CD4-positive, alpha-beta T cell treated with Interleukin-1 beta for 1 hour (primary cell): ENCODE data around the gene CLNS1A.
"Not testable (repeated sequence)": the region's sequence is repeated elsewhere in the genome, so short reads cannot be mapped to it uniquely, and the experiment has no call there.

Source experiments
- DNase-seq, 2 donors: peaks; one replicate each; pipeline ENCODE4 v3.0.0-alpha.2; 2020 to 2022

Gene CLNS1A

DNA sequence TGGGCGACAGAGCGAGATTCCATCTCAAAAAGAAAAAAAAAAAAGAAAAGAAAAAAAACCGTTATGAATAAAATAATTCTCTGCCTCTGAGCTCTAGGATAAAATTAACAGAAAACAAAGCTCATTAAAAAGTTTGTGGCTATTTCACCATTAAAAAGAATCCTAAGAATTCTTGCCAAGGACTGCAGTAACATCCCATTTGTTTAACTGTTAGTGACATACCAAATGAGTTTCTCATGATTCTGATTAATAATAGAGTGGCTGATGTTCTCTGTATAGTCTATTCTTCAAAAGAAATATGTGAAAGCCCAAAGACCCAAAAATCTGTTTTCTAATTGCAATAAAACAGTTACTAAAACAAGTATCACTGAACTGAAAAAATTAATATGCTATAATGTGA lies 19.7 kb downstream of the CLNS1A start:
- DNase-seq = no peak

DNA sequence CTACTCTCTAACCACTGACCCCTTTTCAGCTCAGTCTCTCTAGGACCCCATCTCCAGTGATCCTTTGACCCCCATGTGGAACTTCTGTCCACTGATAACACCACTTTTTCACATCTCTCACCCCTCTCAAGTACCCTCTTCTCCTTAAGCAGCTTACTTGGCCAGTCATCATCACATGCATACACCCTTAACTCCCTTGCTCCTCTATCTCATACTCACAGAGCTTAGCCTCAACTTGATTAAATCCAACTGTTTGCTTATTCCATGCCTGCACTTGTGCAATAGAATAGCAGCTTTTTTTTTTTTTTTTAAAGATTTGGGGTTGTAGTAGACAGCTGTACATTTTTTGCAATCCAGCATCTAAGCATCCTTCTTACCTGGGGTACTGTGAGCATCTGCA lies 25.7 kb downstream of the CLNS1A start:
- no peak for DNase-seq

- DNase-seq = no peak
Measured at GRCh38 chr11:77609234-77609633, 28.4 kb downstream of the CLNS1A start.

- no peak for DNase-seq
Measured at GRCh38 chr11:77604281-77604680, 33.3 kb downstream of the CLNS1A start.

DNA sequence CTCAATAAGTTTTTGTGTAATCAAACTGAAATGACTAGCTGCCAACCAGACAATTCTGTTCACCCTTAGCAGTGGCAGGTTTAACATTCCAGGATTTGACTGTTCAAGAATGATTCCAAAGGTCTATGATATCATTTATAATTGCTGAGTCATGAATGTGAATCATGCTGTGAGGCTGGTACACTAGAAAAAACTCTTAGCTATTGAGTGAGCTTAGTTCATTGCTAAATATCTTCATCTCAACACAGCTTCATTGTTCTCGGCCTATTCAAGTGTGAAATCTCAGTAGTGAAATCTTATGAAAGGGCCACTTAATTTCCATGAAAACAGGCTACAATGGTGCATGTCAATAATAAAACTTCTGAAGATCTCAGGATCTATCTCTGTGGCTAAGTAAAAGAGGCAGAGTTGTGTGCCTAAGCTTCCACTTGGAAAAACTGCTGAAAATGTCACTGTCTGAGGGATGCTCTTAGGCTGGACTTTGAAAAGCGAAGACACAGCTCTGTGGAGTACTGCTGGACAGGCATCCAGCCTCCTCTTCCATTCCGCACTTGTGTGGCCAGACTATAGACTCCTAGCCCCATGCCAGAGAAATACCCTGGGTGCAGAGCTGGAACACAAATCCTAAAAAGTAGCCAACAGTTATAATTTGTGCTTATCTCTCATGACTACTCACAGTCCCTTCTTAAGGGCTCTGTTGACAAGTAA lies 35.1 kb downstream of the CLNS1A start:
- DNase-seq = no peak

DNA sequence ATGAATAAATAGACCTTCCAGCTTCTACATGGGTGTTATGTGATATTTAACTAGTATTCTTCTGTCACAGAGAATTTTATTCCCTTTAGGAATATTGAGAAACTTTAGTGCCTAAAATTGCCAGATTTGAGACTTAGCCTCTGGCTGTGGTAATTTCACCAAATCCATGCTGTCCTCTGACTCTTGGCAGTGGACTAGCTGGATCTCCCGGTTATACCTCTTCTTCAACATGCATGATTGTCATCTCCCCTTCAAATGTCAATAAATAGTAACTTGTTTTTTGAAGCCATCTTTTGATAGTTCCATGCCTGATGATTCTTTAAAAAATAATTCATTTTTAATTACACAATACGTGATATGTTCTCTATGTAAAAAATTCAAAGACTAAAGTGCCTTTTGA lies 39.4 kb downstream of the CLNS1A start:
- no peak for DNase-seq

DNA sequence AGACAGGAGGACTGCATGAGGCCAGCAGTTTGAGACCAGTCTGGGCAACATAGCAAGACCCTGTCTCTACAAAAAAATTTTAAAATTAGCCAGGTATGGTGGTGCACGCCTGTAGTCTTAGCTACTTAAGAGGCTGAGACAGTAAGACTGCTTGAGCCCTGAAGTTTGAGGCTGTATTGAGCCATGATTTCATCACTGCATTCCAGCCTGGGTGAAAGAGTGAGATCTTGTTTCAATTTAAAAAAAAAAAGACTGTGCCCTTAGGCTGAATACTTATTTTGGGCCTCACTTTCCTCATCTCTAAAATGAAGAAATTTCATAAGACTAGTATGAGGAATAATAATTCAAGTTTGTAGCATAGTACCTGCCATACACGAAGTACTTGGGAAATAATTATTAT lies 41.0 kb downstream of the CLNS1A start:
- no peak for DNase-seq

DNA sequence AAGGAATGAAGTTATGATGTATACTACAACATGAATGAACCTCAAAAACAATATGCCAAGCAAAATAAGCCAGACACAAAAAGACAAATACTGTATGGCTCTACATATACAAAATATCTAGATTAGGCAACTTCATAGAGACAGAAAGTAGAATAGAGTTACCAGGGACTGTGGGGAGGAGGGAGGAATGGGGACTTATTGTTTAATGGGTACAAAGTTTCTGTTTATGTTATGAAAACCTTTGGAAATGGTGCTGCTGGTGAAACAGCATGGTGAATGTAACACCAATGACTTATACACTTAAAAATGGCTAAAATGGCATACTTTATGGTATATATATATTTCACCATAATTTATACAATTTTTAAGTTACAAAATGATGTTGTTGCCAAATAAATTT lies 43.7 kb downstream of the CLNS1A start:
- DNase-seq = no peak

DNA sequence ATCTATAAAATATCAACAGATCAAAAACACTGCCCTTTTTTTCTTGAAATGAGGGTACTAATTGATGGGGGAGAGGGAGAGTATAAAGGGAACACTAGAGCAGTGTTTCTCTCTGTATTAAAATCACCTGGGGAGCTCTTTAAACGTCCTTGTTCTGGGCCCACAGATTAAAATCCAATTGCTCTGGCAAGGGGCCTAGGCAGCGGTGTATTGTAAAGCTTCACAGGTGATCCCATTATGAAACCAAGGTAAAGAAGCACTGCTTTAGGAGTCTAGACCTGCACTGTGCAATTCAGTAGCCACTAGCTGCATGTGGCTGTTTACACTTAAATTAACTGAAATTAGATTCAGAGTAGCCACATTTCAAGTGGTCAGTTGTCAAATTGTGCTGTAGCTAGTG lies 44.9 kb downstream of the CLNS1A start:
- no peak for DNase-seq

GRCh38 chr11:77590194-77590782 lies 47.3 kb downstream of the CLNS1A start:
- DNase-seq = no peak

GRCh38 chr11:77589521-77590193 lies 47.9 kb downstream of the CLNS1A start, which contains the start of gene AQP11:
TSS of gene AQP11 (plus strand) at chr11:77589953. CDS start at chr11:77589993, 40 bp downstream.
- DNase-seq = peak; percentile 47 to 61

- DNase-seq = peak in 1 of 2 donors; percentile 5
Measured at GRCh38 chr11:77589181-77589520, 48.4 kb downstream of the CLNS1A start.

DNA sequence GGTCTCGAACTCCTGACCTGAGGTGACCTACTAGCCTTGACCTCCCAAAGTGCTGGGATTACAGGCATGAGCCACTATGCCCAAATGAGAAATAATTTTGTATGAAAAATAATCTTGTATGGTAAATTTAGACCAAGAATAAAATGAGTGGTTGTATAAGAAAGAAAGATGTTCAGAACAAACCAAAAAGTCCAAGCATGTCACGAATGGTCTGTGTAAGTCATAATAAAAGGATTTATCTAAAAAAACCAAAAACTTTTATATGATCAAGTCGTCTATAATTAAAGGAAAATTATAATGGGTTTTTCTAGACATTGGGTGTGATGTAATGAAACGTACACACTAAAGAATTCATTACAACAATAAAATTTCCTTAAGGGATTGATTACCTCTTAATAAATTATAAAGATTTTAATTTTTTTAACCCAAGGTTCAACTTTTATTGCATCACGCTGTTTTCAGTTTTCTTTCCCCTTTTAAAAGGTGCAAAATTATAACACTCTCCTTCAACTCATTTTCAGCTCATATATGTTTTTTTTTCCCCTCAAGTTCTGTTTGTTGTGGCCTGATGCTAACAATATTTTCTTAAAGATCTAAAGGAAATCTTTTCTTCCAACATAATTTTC lies 56.8 kb downstream of the CLNS1A start:
- DNase-seq = no peak

- not testable (repeated sequence) for DNase-seq
Measured at GRCh38 chr11:77575428-77575827, 62.2 kb downstream of the CLNS1A start.

DNA sequence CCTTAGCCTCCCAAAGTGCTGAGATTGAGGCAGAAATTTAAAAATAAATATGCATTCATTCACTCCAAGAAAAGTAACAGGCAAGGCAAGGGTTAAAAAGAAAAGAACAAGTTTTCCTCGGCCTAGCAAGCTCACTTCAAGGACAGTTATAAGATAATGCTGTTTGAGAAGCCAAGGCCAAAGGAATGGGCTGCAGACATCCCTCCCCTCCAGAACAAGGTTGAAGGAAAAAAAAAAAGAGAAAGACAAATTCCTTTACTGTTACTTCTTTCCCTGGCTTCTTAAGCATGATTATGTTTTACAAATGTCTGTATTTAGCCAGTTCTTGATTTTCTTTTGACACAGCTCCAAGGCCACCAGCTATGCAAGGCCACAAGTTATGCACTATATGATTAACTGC lies 66.7 kb downstream of the CLNS1A start:
- not testable (repeated sequence) for DNase-seq

DNA sequence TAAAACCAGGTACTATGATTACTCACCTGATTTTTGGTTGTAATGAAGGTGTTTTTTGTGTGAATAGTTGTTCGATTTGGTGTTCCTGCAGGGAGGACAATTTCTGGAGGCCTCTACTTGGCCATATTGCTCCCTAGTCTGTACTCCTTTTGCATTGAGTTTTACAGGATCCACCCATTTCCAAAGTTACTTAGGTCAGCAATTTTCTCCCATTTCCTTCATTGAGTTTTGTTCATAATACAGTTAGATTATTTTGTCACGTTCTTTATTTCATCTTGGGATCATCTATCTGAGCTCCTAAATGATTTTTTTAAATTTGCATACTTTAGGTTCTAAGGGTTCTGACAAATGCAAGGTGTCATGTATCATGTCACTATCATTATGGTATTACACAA lies 67.9 kb downstream of the CLNS1A start:
- no peak for DNase-seq

DNA sequence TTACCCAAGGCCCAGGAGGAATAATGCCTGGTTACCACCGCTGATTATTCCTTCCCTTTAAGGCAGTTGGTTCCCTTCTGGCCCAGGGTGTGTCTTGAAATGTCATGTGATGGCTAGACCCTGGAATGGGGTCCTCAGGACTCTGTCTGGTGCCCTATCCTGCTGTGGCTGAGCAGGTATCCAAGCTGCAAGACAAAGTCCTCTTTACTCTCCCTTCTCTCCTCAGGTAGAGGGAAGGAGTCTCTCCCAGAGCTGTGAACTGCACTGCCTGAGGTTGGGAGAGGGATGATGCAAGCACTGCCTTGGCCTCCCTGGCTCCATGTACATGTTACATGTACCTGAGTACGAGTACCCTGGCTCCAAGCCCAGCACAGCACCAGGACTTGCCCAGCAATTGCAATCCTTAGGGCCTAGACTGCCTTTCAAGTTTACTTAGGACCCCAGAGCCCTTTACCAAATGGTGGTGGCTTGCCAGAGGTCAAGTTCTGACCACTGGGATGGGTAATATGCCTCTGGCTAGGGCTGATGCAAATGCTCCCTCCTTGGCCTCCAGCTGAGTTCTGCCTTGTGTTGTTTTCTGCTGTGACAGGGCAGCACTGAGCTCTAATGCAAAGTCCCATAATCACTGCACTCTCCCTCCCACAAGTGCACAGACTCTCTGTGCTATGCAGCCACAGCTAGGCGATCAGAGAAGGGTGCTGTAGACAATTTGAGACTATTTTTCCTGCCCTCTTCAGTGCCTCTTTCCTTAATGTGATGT lies 68.5 kb downstream of the CLNS1A start:
- DNase-seq = no peak

- DNase-seq = no peak
Measured at GRCh38 chr11:77568306-77568705, 69.3 kb downstream of the CLNS1A start.
